GM12878 (cell line): Measurements from ENCODE around the gene NFKB2. TPM values are rescaled to one million over a fixed set of nuclear protein-coding genes. Genes with fewer than 3 reads are reported as not detected.

ENCODE experiments used
- CBX3 ChIP-seq: fragments of 200-600 bp; sonication (generic); IDR thresholded peaks from 2 replicates; pipeline ENCODE4 v1.6.1; 2016; ENCODE audit warnings: low read depth, borderline replicate concordance
- CHD2 ChIP-seq: IDR thresholded peaks from 2 replicates; pipeline ENCODE4 v1.6.1; 2011; ENCODE audit warnings: low read depth, low read length, improper control_type of control experiment, borderline replicate concordance
- EZH2 ChIP-seq: IDR thresholded peaks from 2 replicates; pipeline ENCODE4 v1.6.1; 2012; ENCODE audit warnings: low read depth, mild to moderate bottlenecking, control low read depth, inconsistent platforms, low read length, borderline replicate concordance; ENCODE audit not compliant: control insufficient read depth
- GABPA ChIP-seq: IDR thresholded peaks from 2 replicates; pipeline ENCODE4 v1.6.1; 2014; ENCODE audit warnings: antibody characterized with exemption, low read depth, mild to moderate bottlenecking, inconsistent platforms
- GATAD2B ChIP-seq: fragments of 450-650 bp; conservative IDR thresholded peaks from 2 replicates; pipeline ENCODE4 v1.6.1; 2017; ENCODE audit warnings: low read depth, mild to moderate bottlenecking, moderate library complexity
- MXI1 ChIP-seq: fragments of 150-350 bp; IDR thresholded peaks from 2 replicates; pipeline ENCODE4 v1.6.1; 2011; ENCODE audit warnings: low read depth, mild to moderate bottlenecking, inconsistent platforms, low read length, improper control_type of control experiment
- NR2C1 ChIP-seq: fragments of 450-650 bp; IDR thresholded peaks from 2 replicates; pipeline ENCODE4 v1.6.1; 2017; ENCODE audit warnings: antibody characterized with exemption, mild to moderate bottlenecking, moderate library complexity
- NR2F1 ChIP-seq: fragments of 450-650 bp; conservative IDR thresholded peaks from 2 replicates; pipeline ENCODE4 v1.6.1; 2017; ENCODE audit warnings: mild to moderate bottlenecking
- SIN3A ChIP-seq: IDR thresholded peaks from 2 replicates; pipeline ENCODE4 v1.6.1; 2012; ENCODE audit warnings: low read depth, low read length, improper control_type of control experiment
- SRF ChIP-seq, 2 experiments: IDR thresholded peaks; 2 replicates each; pipeline ENCODE4 v1.6.1; 2011; ENCODE audit warnings: low read depth in 2 of 2, low read length in 2 of 2, mild to moderate bottlenecking in 1 of 2, moderate library complexity in 1 of 2
- TCF3 ChIP-seq: IDR thresholded peaks from 2 replicates; pipeline ENCODE4 v1.6.1; 2012; ENCODE audit warnings: low read depth, mild to moderate bottlenecking, low read length, borderline replicate concordance; ENCODE audit not compliant: insufficient read depth
- polyA plus RNA-seq, 11 experiments: library from polyadenylated mRNA; depleted of rRNA in 4 of 11; unstranded in 6 of 11; stranded (reverse) in 5 of 11; fragments of >200 nt; fragmentation: Nextera tagmentation in 4 of 11; fragmentation: Illumina TruSeq in 1 of 11; extraction: Ambion mirVana in 4 of 11; extraction: Trizol in 1 of 11; gene quantifications; 1 replicate in 1 of 11; 2 replicates in 10 of 11; pipeline versions ENCODE4 v1.2.1 to v1.2.3, GENCODE V29; 2011 to 2016; ENCODE audit warnings: inconsistent platforms in 2 of 11, missing spikeins in 2 of 11, low read depth in 1 of 11
- total RNA-seq, 4 experiments: library from RNA; depleted of rRNA in 3 of 4; stranded (reverse); fragments of >200 nt in 3 of 4; fragmentation: Illumina TruSeq in 1 of 4; extraction: Trizol in 1 of 4; gene quantifications; 2 replicates each; pipeline versions ENCODE4 v1.2.1 to v1.2.3, GENCODE V29; 2013 to 2021
- TF ChIP-seq, protein P1 (sequence below): fragments of 450-650 bp; IDR thresholded peaks from 2 replicates; pipeline ENCODE4 v1.6.1; 2017; ENCODE audit warnings: mild to moderate bottlenecking, moderate library complexity
- TF ChIP-seq, protein P2 (sequence below): fragments of 150-350 bp; IDR thresholded peaks from 2 replicates; pipeline ENCODE4 v1.6.1; 2014; ENCODE audit warnings: mild to moderate bottlenecking, low read depth, low read length
- TF ChIP-seq, protein P3 (sequence below): IDR thresholded peaks from 2 replicates; pipeline ENCODE4 v1.6.1; 2012; ENCODE audit warnings: mild to moderate bottlenecking, low read depth, low read length
- TF ChIP-seq, protein P4 (sequence below): fragments of 150-350 bp; IDR thresholded peaks from 2 replicates; pipeline ENCODE4 v1.6.1; 2016; ENCODE audit warnings: low read depth, low read length

NFKB2 gene
- total and polyA plus RNA-seq, 10 of the 15 experiments (the other 5 are each of a cell fraction or from before 2014, with no cell fraction given): 0.56 to 144 (median 49.4) TPM

DNA sequence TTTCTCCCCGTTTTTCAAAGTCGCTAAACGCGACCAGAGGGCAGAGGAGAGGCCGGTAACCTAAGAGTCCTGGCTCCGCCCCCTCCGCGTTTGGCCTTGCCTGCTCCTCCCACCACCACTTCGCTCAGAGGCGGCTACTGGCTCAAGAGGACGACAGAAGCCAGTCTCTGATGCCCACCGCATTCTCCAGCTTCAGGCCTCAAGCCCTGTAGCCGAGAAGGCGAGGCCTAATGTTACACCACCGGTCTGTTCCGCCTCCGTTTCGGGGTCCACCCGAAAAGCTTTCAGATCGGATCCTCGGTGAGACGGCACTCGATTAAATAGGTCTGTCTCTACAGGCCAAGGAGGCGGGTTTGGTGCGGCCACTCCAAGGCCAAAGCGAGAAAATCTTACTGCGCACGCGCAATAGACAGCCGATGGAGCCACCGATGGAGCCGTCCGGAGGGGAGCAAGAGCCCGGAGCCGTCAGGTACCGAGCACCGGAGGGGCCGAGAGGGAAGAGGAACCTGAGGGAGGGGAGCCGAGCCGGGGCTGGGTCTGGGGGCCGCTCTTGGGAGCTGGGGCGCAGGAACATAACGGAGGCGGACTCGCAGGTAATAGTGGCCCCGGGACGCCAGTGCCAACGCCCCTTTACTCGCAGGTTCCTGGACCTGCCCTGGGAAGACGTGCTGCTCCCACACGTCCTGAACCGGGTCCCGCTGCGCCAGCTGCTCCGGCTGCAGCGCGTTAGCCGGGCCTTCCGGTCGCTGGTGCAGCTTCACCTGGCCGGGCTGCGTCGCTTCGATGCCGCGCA lies 25.4 kb downstream of the NFKB2 start, which contains the start of gene FBXL15 (continued):
- TF ChIP-seq, protein P1, sequence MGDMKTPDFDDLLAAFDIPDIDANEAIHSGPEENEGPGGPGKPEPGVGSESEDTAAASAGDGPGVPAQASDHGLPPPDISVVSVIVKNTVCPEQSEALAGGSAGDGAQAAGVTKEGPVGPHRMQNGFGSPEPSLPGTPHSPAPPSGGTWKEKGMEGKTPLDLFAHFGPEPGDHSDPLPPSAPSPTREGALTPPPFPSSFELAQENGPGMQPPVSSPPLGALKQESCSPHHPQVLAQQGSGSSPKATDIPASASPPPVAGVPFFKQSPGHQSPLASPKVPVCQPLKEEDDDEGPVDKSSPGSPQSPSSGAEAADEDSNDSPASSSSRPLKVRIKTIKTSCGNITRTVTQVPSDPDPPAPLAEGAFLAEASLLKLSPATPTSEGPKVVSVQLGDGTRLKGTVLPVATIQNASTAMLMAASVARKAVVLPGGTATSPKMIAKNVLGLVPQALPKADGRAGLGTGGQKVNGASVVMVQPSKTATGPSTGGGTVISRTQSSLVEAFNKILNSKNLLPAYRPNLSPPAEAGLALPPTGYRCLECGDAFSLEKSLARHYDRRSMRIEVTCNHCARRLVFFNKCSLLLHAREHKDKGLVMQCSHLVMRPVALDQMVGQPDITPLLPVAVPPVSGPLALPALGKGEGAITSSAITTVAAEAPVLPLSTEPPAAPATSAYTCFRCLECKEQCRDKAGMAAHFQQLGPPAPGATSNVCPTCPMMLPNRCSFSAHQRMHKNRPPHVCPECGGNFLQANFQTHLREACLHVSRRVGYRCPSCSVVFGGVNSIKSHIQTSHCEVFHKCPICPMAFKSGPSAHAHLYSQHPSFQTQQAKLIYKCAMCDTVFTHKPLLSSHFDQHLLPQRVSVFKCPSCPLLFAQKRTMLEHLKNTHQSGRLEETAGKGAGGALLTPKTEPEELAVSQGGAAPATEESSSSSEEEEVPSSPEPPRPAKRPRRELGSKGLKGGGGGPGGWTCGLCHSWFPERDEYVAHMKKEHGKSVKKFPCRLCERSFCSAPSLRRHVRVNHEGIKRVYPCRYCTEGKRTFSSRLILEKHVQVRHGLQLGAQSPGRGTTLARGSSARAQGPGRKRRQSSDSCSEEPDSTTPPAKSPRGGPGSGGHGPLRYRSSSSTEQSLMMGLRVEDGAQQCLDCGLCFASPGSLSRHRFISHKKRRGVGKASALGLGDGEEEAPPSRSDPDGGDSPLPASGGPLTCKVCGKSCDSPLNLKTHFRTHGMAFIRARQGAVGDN: no peak; the same call in 1 of the 2 replicates
- TF ChIP-seq CBX3 (no peak), SIN3A (peak; percentile 95), CHD2 (peak; percentile 26; the same call in 1 of the 2 replicates), NR2C1 (peak; percentile 70), MXI1 (peak; percentile 76), NR2F1 (peak; percentile 42; the same call in 1 of the 2 replicates), GATAD2B (peak; percentile 75; the same call in 1 of the 2 replicates), GABPA (peak; percentile 90), SRF (IDR thresholded peaks at IDR 0.05; ENCODE audit: low read depth in 2 of 2, low read length in 2 of 2) (peak; percentile 62 to 96), TCF3 (peak; percentile 36; the same call in 1 of the 2 replicates), EZH2 (no peak)
- TF ChIP-seq, protein P2, sequence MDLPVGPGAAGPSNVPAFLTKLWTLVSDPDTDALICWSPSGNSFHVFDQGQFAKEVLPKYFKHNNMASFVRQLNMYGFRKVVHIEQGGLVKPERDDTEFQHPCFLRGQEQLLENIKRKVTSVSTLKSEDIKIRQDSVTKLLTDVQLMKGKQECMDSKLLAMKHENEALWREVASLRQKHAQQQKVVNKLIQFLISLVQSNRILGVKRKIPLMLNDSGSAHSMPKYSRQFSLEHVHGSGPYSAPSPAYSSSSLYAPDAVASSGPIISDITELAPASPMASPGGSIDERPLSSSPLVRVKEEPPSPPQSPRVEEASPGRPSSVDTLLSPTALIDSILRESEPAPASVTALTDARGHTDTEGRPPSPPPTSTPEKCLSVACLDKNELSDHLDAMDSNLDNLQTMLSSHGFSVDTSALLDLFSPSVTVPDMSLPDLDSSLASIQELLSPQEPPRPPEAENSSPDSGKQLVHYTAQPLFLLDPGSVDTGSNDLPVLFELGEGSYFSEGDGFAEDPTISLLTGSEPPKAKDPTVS: 0 out of 2 replicates have a peak, but pooled peaks have one; percentile 44
- TF ChIP-seq, protein P3, sequence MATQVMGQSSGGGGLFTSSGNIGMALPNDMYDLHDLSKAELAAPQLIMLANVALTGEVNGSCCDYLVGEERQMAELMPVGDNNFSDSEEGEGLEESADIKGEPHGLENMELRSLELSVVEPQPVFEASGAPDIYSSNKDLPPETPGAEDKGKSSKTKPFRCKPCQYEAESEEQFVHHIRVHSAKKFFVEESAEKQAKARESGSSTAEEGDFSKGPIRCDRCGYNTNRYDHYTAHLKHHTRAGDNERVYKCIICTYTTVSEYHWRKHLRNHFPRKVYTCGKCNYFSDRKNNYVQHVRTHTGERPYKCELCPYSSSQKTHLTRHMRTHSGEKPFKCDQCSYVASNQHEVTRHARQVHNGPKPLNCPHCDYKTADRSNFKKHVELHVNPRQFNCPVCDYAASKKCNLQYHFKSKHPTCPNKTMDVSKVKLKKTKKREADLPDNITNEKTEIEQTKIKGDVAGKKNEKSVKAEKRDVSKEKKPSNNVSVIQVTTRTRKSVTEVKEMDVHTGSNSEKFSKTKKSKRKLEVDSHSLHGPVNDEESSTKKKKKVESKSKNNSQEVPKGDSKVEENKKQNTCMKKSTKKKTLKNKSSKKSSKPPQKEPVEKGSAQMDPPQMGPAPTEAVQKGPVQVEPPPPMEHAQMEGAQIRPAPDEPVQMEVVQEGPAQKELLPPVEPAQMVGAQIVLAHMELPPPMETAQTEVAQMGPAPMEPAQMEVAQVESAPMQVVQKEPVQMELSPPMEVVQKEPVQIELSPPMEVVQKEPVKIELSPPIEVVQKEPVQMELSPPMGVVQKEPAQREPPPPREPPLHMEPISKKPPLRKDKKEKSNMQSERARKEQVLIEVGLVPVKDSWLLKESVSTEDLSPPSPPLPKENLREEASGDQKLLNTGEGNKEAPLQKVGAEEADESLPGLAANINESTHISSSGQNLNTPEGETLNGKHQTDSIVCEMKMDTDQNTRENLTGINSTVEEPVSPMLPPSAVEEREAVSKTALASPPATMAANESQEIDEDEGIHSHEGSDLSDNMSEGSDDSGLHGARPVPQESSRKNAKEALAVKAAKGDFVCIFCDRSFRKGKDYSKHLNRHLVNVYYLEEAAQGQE: no peak; the same call in 1 of the 2 replicates
- TF ChIP-seq, protein P4, sequence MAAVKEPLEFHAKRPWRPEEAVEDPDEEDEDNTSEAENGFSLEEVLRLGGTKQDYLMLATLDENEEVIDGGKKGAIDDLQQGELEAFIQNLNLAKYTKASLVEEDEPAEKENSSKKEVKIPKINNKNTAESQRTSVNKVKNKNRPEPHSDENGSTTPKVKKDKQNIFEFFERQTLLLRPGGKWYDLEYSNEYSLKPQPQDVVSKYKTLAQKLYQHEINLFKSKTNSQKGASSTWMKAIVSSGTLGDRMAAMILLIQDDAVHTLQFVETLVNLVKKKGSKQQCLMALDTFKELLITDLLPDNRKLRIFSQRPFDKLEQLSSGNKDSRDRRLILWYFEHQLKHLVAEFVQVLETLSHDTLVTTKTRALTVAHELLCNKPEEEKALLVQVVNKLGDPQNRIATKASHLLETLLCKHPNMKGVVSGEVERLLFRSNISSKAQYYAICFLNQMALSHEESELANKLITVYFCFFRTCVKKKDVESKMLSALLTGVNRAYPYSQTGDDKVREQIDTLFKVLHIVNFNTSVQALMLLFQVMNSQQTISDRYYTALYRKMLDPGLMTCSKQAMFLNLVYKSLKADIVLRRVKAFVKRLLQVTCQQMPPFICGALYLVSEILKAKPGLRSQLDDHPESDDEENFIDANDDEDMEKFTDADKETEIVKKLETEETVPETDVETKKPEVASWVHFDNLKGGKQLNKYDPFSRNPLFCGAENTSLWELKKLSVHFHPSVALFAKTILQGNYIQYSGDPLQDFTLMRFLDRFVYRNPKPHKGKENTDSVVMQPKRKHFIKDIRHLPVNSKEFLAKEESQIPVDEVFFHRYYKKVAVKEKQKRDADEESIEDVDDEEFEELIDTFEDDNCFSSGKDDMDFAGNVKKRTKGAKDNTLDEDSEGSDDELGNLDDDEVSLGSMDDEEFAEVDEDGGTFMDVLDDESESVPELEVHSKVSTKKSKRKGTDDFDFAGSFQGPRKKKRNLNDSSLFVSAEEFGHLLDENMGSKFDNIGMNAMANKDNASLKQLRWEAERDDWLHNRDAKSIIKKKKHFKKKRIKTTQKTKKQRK: peak; percentile 44; the same call in 1 of the 2 replicates
